H9 (cell line): ENCODE measurements around the gene SELENOH. TPM values are rescaled to one million over a fixed set of nuclear protein-coding genes. Genes with fewer than 3 reads are reported as not detected.

Source experiments
- DNase-seq: peaks from one replicate; pipeline ENCODE4 v3.0.0-alpha.2; 2017
- H2AFZ ChIP-seq: one replicate; pipeline ENCODE4 v1.6.1; 2013; ENCODE audit warnings: mild to moderate bottlenecking, low read length, control low read depth, moderate library complexity
- H2AK5ac ChIP-seq: 2 replicates; pipeline ENCODE4 v1.6.1; 2013; ENCODE audit warnings: low read length, control low read depth, mixed read lengths; ENCODE audit not compliant: insufficient read length
- H2BK120ac ChIP-seq: one replicate; pipeline ENCODE4 v1.6.1; 2013; ENCODE audit warnings: low read depth, mild to moderate bottlenecking, low read length, control low read depth, inconsistent platforms; ENCODE audit not compliant: poor library complexity, severe bottlenecking
- H2BK12ac ChIP-seq: 2 replicates; pipeline ENCODE4 v1.6.1; 2013; ENCODE audit warnings: low read length, control low read depth, mixed read lengths, low read depth; ENCODE audit not compliant: insufficient read length
- H2BK15ac ChIP-seq: 2 replicates; pipeline ENCODE4 v1.6.1; 2013; ENCODE audit warnings: low read depth, low read length, control low read depth
- H2BK20ac ChIP-seq: one replicate; pipeline ENCODE4 v1.6.1; 2013; ENCODE audit warnings: low read depth, mild to moderate bottlenecking, low read length, control low read depth, inconsistent platforms; ENCODE audit not compliant: poor library complexity, severe bottlenecking
- H2BK5ac ChIP-seq: 2 replicates; pipeline ENCODE4 v1.6.1; 2013; ENCODE audit warnings: low read length, control low read depth, mixed read lengths; ENCODE audit not compliant: insufficient read length
- H3K14ac ChIP-seq: 2 replicates; pipeline ENCODE4 v1.6.1; 2013; ENCODE audit warnings: low read length, control low read depth; ENCODE audit not compliant: insufficient read depth
- H3K18ac ChIP-seq: 2 replicates; pipeline ENCODE4 v1.6.1; 2013; ENCODE audit warnings: low read depth, mild to moderate bottlenecking, mixed read lengths, low read length, control low read depth; ENCODE audit not compliant: insufficient read length
- H3K23ac ChIP-seq: 2 replicates; pipeline ENCODE4 v1.6.1; 2013; ENCODE audit warnings: low read length, control low read depth, mixed read lengths, low read depth; ENCODE audit not compliant: insufficient read length
- H3K23me2 ChIP-seq: 2 replicates; pipeline ENCODE4 v1.6.1; 2013; ENCODE audit warnings: low read depth, mild to moderate bottlenecking, mixed read lengths, low read length, control low read depth; ENCODE audit not compliant: insufficient read length, poor library complexity, severe bottlenecking
- H3K27ac ChIP-seq: 2 replicates; pipeline ENCODE4 v1.5.1; 2013; ENCODE audit warnings: low read length, control low read depth, mixed read lengths, low read depth; ENCODE audit not compliant: insufficient read length
- H3K27me3 ChIP-seq: 2 replicates; pipeline ENCODE4 v1.6.1; 2013; ENCODE audit warnings: low read length, control low read depth, inconsistent platforms; ENCODE audit not compliant: insufficient read depth
- H3K4ac ChIP-seq: 2 replicates; pipeline ENCODE4 v1.6.1; 2013; ENCODE audit warnings: low read depth, mild to moderate bottlenecking, control low read depth, inconsistent platforms, low read length, moderate library complexity
- H3K4me1 ChIP-seq: 2 replicates; pipeline ENCODE4 v1.6.1; 2013; ENCODE audit warnings: low read length, control low read depth, inconsistent platforms; ENCODE audit not compliant: insufficient read depth
- H3K4me2 ChIP-seq: 2 replicates; pipeline ENCODE4 v1.6.1; 2013; ENCODE audit warnings: low read length, control low read depth, mixed read lengths; ENCODE audit not compliant: insufficient read length, insufficient read depth
- H3K56ac ChIP-seq: 2 replicates; pipeline ENCODE4 v1.6.1; 2013; ENCODE audit warnings: low read depth, mild to moderate bottlenecking, mixed read lengths, low read length, control low read depth; ENCODE audit not compliant: insufficient read length
- H3K79me1 ChIP-seq: 2 replicates; pipeline ENCODE4 v1.6.1; 2013; ENCODE audit warnings: low read depth, mild to moderate bottlenecking, moderate library complexity, low read length, control low read depth, inconsistent platforms; ENCODE audit not compliant: insufficient read depth, poor library complexity, severe bottlenecking
- H3K79me2 ChIP-seq: 2 replicates; pipeline ENCODE4 v1.6.1; 2013; ENCODE audit warnings: low read length, control low read depth, inconsistent platforms; ENCODE audit not compliant: insufficient read depth
- H3K9ac ChIP-seq: 2 replicates; pipeline ENCODE4 v1.6.1; 2013; ENCODE audit warnings: low read length, control low read depth, mixed read lengths; ENCODE audit not compliant: insufficient read length; ENCODE audit errors: extremely low read depth
- H3K9me3 ChIP-seq: one replicate; pipeline ENCODE4 v1.6.1; 2013; ENCODE audit warnings: low read depth, low read length, inconsistent platforms; ENCODE audit not compliant: control insufficient read depth
- H3T11ph ChIP-seq: one replicate; pipeline ENCODE4 v1.6.1; 2013; ENCODE audit warnings: mild to moderate bottlenecking, low read length, control low read depth, inconsistent platforms
- H4K20me1 ChIP-seq: one replicate; pipeline ENCODE4 v1.6.1; 2013; ENCODE audit not compliant: control insufficient read depth, insufficient read length, insufficient read depth
- H4K5ac ChIP-seq: 2 replicates; pipeline ENCODE4 v1.6.1; 2013; ENCODE audit warnings: low read depth, mild to moderate bottlenecking, mixed read lengths, low read length, control low read depth; ENCODE audit not compliant: insufficient read length
- H4K8ac ChIP-seq: replicated peaks from 2 replicates; pipeline ENCODE4 v1.6.1; 2013; ENCODE audit warnings: low read length, control low read depth, mixed read lengths, low read depth; ENCODE audit not compliant: insufficient read length
- H4K91ac ChIP-seq: 2 replicates; pipeline ENCODE4 v1.6.1; 2013; ENCODE audit warnings: low read depth, mild to moderate bottlenecking, moderate library complexity, mixed read lengths, low read length, control low read depth; ENCODE audit not compliant: insufficient read length
- H3K27ac Mint-ChIP-seq, 3 experiments: 2 replicates in 2 of 3; 3 replicates in 1 of 3; pipeline ENCODE4 v1.8.0; 2020 to 2021; ENCODE audit warnings: mixed read lengths in 3 of 3, mild to moderate bottlenecking in 1 of 3, moderate library complexity in 1 of 3
- H3K27me3 Mint-ChIP-seq: 2 replicates; pipeline ENCODE4 v1.8.0; 2021; ENCODE audit warnings: low read depth, mild to moderate bottlenecking, moderate library complexity, mixed read lengths
- H3K36me3 Mint-ChIP-seq, 3 experiments: 2 replicates in 2 of 3; 3 replicates in 1 of 3; pipeline ENCODE4 v1.8.0; 2020 to 2021; ENCODE audit warnings: low read depth in 3 of 3, mixed read lengths in 3 of 3; ENCODE audit not compliant: insufficient read depth in 1 of 3
- H3K4me1 Mint-ChIP-seq, 2 experiments: 2 replicates each; pipeline ENCODE4 v1.8.0; 2020; ENCODE audit warnings: mixed read lengths in 2 of 2
- H3K4me3 Mint-ChIP-seq, 2 experiments: 2 replicates in 1 of 2; 3 replicates in 1 of 2; pipeline ENCODE4 v1.8.0; 2020 to 2021; ENCODE audit warnings: mild to moderate bottlenecking in 2 of 2, mixed read lengths in 2 of 2, moderate library complexity in 1 of 2
- H3K9me3 Mint-ChIP-seq, 2 experiments: 2 replicates in 1 of 2; 3 replicates in 1 of 2; pipeline ENCODE4 v1.8.0; 2020; ENCODE audit warnings: mild to moderate bottlenecking in 2 of 2, mixed read lengths in 2 of 2, moderate library complexity in 1 of 2
- WGBS: extraction: QIAGEN DNeasy Blood & Tissue Kit; methylation state at CpG from one replicate; pipeline ENCODE4 v1.1.7; 2013; ENCODE audit warnings: missing lambda C conversion rate, low lambda C conversion rate, mixed read lengths; ENCODE audit not compliant: insufficient read length; ENCODE audit errors: extremely low coverage; 5-methylcytosine and 5-hydroxymethylcytosine counted together
- total RNA-seq: library from RNA; stranded (reverse); gene quantifications from 2 replicates; pipeline ENCODE4 v1.2.1, GENCODE V29; 2021
- TF ChIP-seq, protein P1 (sequence below): fragments of 200-600 bp; sonication (generic); conservative IDR thresholded peaks from 3 replicates; pipeline ENCODE4 v1.8.0; 2021; ENCODE audit warnings: antibody characterized with exemption, mild to moderate bottlenecking

Gene SELENOH
- total RNA-seq, 1 experiment from 2014 or later = 251 TPM

DNA sequence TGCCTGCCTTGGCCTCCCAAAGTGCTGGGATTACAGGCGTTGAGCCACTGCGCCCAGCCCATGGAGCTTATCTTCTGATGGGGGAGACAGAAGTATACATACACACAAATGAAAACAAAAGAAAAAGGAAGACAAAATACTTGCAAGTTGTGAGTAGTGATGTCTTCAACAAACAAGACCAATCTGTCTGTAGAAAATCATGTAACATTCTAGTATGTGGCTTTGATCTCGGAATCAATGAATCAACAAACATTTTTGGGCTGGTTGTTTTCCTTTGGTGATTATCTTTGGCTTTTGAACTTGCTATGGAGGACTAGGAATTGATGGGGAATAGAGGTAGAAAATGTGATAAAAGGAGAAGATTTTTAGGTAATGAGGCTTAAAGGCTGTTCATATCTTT is 16.9 kb downstream of the SELENOH start:
- H3K79me2 ChIP-seq = peaks cover 7% of the 10 kb centered on the region; the same call in 1 of the 2 replicates
- no peak overlapping the region for H2AK5ac ChIP-seq
- no peak overlapping the region for H3K27ac ChIP-seq
- H3K56ac ChIP-seq = no peak overlapping the region
- H2BK20ac ChIP-seq = no peak overlapping the region
- no peak for DNase-seq
- H3K79me1 ChIP-seq = no peaks in the 10 kb centered on the region
- no peaks in the 10 kb centered on the region for H3K27me3 ChIP-seq
- Mint-ChIP-seq H3K27ac (no peak overlapping the region; a peak in 1 of 7 replicates), H3K27me3 (no peaks in the 10 kb centered on the region; the same call in 1 of the 2 replicates), H3K4me1 (peaks cover 3% of the 10 kb centered on the region in 2 experiments), H3K9me3 (0 out of 5 replicates have a peak, but pooled peaks cover 0 to 3% of the 10 kb centered on the region in 2 experiments), H3K36me3 (peaks cover 0 to 4% (median 2%) of the 10 kb centered on the region in 3 experiments; a peak in 2 of 7 replicates), H3K4me3 (no peak overlapping the region)
- H2BK120ac ChIP-seq = no peak overlapping the region
- peaks cover 3% of the 10 kb centered on the region for H3K23me2 ChIP-seq
- no peak overlapping the region for H3K4me2 ChIP-seq
- H4K91ac ChIP-seq = no peak overlapping the region
- no peak overlapping the region for H2BK5ac ChIP-seq
- no peak overlapping the region for H2BK15ac ChIP-seq
- H3K9ac ChIP-seq = no peak overlapping the region
- no peaks in the 10 kb centered on the region for H3K9me3 ChIP-seq
- no peak overlapping the region for H4K8ac ChIP-seq
- no peak overlapping the region for H4K5ac ChIP-seq
- H3K14ac ChIP-seq = no peak overlapping the region
- H2AFZ ChIP-seq = no peak overlapping the region
- H2BK12ac ChIP-seq = no peak overlapping the region
- no peaks in the 10 kb centered on the region for H3K4me1 ChIP-seq
- no peak overlapping the region for H3K18ac ChIP-seq
- WGBS = no CpG with 5 or more reads among the region's 3 CpGs
- TF ChIP-seq, protein P1, sequence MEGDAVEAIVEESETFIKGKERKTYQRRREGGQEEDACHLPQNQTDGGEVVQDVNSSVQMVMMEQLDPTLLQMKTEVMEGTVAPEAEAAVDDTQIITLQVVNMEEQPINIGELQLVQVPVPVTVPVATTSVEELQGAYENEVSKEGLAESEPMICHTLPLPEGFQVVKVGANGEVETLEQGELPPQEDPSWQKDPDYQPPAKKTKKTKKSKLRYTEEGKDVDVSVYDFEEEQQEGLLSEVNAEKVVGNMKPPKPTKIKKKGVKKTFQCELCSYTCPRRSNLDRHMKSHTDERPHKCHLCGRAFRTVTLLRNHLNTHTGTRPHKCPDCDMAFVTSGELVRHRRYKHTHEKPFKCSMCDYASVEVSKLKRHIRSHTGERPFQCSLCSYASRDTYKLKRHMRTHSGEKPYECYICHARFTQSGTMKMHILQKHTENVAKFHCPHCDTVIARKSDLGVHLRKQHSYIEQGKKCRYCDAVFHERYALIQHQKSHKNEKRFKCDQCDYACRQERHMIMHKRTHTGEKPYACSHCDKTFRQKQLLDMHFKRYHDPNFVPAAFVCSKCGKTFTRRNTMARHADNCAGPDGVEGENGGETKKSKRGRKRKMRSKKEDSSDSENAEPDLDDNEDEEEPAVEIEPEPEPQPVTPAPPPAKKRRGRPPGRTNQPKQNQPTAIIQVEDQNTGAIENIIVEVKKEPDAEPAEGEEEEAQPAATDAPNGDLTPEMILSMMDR = no peak
- no peak overlapping the region for H3K23ac ChIP-seq
- no peaks in the 10 kb centered on the region for H4K20me1 ChIP-seq
- no peak overlapping the region for H3K4ac ChIP-seq
- H3T11ph ChIP-seq = no peak overlapping the region
